A673 (cell line): ENCODE results near the gene GART.

ENCODE experiments used
- EZH2 ChIP-seq: fragments of 200-600 bp; sonication (generic); IDR thresholded peaks from 2 replicates; pipeline ENCODE4 v1.6.1; 2017; ENCODE audit warnings: borderline replicate concordance, low read depth, mild to moderate bottlenecking, mixed read lengths, antibody characterized with exemption, low read length; ENCODE audit not compliant: poor library complexity, severe bottlenecking
- TF ChIP-seq, protein P1 (sequence below): fragments of 300-800, 200-600 bp; sonication (generic); conservative IDR thresholded peaks from 2 replicates; pipeline ENCODE4 v1.5.1; 2017; ENCODE audit warnings: low read depth, mild to moderate bottlenecking, antibody characterized with exemption, low read length, moderate library complexity, mixed read lengths

GRCh38 chr21:33562389-33562788 is 20.5 kb upstream of the GART start:
- no peak for TF ChIP-seq EZH2
- TF ChIP-seq, protein P1, sequence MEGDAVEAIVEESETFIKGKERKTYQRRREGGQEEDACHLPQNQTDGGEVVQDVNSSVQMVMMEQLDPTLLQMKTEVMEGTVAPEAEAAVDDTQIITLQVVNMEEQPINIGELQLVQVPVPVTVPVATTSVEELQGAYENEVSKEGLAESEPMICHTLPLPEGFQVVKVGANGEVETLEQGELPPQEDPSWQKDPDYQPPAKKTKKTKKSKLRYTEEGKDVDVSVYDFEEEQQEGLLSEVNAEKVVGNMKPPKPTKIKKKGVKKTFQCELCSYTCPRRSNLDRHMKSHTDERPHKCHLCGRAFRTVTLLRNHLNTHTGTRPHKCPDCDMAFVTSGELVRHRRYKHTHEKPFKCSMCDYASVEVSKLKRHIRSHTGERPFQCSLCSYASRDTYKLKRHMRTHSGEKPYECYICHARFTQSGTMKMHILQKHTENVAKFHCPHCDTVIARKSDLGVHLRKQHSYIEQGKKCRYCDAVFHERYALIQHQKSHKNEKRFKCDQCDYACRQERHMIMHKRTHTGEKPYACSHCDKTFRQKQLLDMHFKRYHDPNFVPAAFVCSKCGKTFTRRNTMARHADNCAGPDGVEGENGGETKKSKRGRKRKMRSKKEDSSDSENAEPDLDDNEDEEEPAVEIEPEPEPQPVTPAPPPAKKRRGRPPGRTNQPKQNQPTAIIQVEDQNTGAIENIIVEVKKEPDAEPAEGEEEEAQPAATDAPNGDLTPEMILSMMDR: no peak
